ENCODE measurements around the gene RUNDC1.
"Not testable (repeated sequence)": the region's sequence is repeated elsewhere in the genome, so short reads cannot be mapped to it uniquely, and the experiment has no call there.

The RUNDC1 gene

DNA sequence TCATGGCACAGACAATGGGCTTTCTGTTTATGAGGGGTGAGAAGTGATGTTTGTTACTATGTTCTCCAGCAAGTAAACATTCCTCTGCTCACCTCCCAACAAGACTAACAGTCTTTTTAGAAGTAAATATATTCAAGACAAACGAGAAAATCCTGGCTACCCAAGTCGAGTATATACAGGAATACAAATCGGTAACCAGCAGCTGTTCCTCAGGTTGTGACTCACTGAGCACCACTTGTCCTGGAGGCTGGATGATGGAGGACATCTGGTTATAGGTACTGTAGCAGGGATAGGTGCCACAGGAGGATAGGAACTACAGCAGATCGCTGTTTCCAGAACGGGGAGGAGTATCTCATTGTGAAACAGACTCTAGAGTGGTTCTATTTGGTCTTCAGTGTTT lies 12.5 kb downstream of the RUNDC1 start:
- DNase-seq = no peak

DNA sequence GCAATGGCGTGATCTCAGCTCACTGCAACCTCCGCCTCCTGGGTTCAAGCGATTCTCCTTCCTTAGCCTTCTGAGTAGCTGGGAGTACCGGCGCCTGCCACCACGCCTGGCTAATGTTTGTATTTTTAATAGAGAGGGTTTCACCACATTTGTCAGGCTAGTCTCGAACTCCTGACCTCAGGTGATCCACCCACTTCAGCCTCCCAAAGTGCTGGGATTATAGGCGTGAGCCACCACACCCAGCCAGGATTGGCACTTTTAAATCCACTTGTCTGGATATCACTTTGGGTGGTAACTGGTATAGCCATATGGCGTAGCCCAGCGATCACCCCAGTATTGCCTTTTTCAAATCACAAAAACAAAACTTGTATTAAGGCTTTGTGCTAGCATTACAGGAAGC lies 13.5 kb downstream of the RUNDC1 start:
- DNase-seq = not testable (repeated sequence)

DNA sequence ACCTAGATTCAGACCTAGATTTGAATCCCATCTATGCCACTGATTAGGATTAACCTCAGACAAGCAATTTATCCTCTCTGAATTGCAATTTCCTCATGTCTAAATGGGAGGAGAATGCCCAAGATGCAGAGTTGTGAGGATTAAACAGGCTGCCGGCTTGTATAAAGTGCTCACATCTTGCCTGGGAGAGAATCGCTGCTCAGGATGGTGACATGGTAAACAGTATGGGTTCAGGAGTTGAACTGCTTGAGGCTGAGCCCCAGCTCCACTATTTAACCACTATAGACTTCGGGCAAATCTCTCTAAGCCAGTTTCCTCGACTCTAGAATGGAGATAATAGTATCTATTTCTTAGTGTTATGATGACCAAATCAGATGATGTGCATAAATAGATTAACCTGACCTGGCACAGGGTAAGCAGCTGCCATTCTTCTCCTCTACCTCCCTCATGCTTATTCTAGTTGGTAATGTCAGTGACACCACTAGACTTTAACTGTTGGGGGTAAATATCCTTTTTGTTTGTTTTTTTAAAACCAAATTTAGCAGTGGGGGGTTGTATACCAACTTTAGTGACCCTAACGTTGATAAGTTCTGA lies 17.1 kb downstream of the RUNDC1 start:
- DNase-seq = no peak

DNA sequence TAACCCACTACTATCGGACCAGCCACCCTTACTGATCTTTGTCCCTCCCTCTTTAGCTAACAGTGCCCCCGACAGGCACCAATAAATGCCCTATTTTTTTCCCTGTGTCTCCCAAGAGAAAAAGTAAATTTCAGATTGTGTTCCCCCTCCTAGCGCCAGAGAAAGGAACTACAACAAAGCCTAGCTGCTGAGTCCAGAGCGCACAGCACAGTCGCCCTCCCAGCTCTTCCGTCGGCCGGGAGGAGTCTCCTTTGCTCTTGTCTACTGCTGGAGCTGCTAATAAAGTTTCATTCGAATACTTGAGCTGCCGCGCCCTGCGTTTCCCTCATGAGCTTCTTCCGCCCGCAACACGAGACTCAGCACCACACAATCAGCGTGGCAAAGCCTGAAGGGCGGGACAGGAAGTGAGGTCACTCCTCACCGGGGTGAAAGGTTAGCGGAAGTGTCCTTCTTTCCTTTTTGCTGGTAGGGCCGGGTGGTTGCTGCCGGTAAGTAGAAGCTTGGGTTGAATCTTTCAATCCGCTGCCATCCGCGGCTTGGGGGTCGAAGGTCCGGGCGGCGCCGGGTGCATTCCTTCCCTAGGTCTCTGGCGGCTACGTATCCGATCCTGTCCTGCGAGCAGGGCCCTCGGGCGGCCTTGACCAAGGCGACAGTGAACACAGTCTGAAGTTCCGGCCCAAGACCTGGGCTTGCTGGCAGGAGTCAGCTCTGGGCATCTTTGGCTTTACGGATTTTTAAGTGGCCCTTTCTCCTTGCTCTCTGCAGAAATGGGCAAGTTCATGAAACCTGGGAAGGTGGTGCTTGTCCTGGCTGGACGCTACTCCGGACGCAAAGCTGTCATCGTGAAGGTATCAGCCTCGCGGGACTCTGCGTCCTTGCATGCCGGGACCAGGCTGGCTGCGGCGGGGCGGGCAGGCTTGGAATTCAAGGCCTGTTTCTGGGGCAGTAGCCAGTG lies 17.9 kb downstream of the RUNDC1 start, which contains the start of gene RPL27:
TSS of gene RPL27 (plus strand) at position 436 of the 955 bp plus-strand sequence. CDS start at position 768, 332 bp downstream.
- DNase-seq = peak; percentile 100

DNA sequence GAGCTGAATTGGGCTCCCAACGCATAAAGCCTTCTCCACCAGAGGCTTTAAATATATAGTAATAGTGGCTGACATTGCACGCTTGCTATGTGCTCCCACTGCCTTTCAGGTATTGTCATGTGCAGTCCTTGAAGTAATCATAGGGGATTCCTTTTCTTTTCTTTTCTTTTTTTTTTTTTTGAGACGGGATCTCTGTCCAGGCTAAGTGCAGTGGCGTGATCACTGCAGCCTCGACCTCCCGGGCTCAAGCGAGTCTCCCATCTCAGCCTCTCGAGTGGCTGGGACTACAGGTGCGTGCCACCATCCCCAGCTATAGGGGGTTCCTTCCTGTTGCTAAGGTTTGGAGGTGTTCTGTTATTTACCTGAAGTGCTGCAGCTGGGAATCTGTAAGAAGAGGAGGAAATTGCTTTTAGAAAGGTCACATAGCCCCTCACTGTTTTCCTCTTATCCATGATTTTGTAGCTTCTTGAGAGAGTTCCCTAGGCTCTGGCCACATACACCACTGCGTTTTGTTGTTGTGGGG lies 18.7 kb downstream of the RUNDC1 start:
- no peak for DNase-seq

DNA sequence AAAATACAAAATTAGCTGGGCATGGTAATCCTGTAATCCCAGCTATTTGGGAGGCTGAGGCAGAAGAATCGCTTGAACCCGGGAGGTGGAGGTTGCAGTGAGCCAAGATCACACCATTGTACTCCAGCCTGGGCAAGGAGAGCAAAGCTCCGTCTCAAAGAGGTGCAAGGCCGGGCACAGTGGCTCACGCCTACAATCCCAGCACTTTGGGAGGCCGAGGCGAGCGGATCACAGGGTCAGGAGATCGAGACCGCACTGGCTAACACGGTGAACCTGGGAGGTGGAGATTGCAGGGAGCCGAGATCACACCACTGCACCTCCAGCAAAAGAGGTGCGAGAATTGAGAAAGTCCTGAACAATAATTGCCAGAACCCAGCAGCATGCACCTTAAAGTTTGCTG lies 20.5 kb downstream of the RUNDC1 start:
- DNase-seq = not testable (repeated sequence)

DNA sequence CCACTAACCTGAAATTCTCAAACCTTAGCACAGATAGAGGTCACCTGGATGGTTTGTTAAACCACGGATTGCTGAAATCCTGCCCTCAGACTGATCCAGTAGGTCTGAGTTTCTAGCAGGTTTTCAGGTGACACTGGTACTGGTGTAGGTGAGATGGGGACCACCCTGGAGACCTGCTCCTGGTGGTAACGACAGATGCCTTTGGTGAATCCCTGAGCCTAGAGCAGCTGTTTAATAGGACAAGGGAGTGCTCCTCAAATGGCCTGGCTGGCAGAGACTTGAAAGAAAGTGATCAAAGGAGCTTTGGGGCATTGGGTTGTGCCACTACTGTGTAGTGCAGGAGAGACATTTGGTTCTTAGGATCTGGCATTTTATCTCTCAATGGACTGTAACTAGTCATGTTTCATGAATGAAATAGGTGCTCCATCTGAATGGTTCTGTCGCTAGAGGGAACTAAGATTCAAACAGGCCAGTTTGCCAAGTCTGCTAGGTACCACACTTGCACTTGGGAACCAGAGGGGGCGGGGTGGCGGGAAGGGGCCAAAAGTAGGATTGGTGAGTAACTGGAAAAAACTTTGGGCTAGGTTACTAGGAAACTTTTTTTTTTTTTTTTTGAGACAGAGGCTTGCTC lies 23.3 kb downstream of the RUNDC1 start:
- DNase-seq = no peak

DNA sequence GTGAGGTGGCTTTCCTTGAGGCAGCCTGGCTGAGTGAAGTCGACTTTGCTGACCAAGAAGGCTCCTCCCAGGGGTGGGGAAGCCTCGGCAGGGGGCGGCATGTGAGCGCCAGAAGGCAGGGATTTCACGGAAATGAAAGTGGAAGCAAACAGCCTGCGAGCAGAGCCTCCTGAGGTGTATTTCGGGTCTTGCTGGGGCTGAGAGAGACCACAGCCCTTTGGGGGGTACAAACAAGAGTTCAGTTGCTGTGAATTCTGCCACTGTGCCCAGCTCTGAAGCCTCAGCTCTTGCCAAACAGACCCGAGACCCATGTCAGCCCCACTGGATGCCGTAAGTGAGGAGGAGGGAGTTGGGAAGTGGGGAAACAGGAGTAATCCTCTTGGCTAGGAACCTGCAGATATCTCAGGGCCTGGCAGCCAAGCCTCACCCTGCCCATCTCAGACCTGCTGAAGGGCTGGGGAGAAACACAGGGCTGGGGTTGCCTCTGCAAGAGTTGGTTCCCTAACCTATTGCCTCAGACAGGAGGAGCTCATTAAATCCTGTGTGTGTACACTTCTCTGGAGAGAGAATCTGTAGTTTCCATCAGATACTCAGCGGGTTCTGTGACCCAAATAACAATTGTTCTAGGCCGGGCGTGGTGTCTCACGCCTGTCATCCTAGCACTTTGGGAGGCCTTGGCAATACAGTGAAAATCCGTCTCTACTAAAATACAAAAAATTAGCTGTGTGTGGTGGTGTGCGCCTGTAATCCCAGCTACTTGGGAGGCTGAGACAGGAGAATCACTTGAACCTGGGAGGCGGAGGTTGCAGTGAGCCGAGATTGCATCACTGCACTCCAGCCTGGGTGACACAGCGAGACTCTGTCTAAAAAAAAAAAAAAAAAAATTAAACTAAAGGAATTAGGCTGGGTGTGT lies 26.5 kb downstream of the RUNDC1 start, which contains the start of gene IFI35:
TSS of gene IFI35 (plus strand) at position 146 of the 913 bp plus-strand sequence. CDS start at position 310, 164 bp downstream.
- peak; percentile 64 for DNase-seq

DNA sequence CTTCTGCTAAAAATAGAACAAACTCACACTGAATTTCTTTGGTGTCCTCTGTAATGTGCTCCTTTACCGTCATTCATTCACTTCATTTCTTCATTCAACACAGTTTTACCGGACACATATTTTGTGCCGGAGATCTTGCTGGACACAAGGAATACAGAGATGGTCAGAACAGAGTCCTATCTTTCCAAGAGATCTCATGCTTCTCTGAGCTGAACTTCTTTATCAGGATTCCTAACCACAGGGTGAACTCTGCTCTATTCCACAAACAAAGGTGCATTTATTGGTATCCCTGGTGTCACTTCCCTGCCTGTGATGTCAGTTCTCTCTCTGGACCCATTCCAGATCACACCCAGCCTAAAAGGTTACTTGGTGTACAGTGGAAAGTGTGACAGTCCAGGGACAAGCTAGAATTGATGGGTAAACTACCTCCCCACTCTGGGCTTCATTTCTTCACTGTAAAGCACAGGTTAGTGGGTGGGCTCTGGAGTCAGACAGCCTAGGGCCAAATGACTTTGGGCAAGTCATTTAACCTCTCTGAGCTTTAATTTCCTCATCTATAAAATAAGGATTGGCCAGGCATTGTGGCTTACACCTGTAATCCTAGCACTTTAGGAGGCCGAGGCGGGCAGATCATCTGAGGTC lies 30.4 kb downstream of the RUNDC1 start:
- DNase-seq = no peak

DNA sequence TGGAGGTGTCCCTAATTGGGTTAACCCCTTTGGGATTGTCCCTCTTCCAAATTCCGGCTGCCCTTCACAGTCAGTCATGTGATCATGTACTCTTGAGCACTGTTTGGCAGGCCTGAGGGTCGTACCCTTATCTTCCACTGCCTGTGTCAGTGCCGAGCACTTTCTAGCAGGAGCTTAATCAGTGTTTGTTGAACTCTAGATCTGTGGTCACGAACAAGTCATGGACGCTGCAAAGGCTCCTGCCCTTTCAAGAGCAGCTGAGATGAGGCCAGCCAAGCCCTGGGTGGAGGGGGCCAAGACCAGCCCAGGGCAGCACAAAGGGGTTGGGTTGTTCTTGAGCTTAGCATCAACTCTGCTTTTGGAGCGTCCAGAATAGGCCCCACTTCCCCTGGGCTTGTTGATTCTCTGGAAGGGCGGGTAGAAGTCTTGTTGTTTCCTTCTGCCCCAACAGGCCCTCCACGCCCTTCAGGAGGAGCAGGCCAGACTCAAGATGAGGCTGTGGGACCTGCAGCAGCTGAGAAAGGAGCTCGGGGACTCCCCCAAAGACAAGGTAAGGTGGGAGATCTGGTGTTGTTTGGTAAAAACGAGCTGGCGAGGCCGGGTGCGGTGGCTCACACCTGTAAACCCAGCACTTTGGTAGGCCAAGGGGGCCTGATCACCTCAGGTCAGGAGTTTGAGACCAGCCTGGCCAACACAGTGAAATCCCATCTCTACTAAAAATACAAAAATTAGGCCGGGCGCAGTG lies 31.5 kb downstream of the RUNDC1 start:
- no peak for DNase-seq

DNA sequence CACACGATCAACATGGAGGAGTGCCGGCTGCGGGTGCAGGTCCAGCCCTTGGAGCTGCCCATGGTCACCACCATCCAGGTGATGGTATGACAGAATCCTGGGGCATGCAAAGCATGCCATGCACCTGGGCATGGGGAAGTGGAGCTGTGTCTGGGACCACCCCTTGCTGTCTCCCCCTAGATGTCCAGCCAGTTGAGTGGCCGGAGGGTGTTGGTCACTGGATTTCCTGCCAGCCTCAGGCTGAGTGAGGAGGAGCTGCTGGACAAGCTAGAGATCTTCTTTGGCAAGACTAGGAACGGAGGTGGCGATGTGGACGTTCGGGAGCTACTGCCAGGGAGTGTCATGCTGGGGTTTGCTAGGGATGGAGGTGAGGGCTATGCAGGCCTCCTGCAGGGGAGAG lies 32.9 kb downstream of the RUNDC1 start:
- DNase-seq = no peak

DNA sequence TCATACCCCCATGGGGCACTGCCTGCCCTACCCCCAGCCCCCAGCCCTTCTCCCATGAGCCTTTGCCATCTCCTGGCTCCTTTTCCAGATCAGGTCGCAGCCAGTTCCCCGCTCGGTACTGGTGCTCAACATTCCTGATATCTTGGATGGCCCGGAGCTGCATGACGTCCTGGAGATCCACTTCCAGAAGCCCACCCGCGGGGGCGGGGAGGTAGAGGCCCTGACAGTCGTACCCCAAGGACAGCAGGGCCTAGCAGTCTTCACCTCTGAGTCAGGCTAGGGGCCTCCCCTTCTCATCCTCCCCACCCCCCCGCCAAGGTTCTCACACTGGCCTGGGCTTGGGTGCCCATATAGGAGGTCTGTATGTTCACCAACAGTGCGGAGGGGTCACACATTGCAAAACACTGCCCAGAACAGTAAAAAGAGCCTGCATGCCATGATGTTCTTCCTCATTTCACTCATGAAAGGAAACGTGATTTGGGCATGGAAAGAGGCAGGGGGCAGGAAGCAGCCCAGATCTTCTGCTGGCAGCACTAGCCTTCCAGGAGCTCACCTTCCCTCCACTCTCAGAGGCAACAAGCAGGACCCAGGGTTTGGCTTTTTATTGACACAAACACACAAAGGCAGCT lies 33.8 kb downstream of the RUNDC1 start:
- DNase-seq = peak; percentile 66

DNA sequence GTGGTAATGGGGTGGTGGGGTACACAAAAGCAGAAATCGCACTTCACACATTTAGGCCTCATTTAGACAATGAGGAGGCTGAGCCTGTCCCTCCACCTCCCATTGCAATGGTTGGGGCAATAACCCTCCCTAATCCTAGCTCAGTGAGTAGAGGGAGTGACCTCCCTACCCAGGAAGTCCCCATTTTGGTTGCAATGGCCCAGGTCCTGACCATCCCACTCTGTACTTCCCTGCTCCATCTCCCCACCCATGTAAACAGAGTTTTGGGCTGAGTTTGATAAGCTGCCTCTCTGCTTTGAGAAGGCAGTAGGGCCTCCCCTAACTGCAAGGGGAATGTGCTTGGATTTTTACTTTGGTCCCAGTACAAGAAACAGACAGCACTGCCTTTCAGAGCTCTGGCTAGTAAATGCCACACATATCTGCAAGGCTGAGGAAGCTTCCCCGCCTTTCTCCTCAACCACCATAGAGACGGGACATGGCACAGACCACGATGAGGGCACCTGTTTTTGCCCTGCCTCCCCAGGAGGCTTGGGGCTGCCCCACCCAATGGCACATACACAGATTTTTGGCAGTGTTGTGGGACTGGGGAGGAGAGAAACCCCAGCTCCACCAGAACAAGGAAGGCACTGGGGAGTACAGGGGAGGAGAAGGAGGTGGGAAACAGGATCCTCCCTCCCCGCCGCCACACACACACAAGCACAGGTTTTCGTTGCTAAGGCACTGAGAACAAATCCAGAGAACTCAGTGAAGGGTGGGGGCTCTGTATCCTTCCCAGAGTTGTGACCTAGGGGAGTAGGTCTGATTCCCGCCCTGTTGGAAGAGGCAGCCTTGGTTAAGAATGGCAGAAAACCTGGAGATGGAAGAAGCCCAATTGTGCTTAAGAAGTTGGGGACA lies 34.5 kb downstream of the RUNDC1 start:
- DNase-seq = no peak

DNA sequence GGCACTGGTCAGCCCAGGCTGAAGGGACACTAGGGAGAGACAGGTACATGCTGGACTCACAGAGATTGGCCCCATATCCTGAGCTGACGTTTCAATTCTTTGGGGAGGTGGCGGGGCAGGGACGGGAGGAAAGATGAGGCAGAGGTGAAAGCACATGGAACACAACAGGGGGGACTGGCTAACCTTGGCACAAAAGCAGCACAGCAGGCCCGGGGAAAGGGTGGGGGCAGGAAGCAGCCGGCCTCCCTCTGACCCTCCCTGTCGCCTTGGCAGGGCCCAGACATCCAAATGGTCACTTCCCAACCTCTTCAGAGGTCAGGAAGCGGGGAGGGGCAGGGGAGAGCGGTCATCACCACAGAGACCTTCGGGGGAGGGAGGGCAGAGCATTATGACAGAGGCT lies 35.2 kb downstream of the RUNDC1 start:
- DNase-seq = no peak

DNA sequence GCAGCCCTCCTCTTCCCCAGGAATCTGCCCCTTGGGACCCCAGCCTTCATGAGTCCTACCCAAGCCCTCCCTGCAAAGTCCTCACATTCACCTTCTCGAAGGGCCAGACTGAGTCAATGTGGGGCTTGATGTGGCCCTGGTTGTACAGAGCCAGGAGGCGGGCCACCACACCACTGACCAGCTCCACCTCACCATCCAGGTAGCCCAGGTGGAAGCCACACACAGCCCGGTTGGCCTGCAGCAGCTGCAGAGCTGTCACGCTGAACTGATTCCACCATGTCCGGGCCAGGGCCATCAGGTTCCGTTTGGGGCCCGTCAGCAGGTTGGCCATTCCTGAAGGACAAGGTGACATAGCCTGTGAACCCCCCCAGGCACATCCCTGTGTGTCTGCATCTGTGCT lies 35.9 kb downstream of the RUNDC1 start:
- DNase-seq = no peak

DNA sequence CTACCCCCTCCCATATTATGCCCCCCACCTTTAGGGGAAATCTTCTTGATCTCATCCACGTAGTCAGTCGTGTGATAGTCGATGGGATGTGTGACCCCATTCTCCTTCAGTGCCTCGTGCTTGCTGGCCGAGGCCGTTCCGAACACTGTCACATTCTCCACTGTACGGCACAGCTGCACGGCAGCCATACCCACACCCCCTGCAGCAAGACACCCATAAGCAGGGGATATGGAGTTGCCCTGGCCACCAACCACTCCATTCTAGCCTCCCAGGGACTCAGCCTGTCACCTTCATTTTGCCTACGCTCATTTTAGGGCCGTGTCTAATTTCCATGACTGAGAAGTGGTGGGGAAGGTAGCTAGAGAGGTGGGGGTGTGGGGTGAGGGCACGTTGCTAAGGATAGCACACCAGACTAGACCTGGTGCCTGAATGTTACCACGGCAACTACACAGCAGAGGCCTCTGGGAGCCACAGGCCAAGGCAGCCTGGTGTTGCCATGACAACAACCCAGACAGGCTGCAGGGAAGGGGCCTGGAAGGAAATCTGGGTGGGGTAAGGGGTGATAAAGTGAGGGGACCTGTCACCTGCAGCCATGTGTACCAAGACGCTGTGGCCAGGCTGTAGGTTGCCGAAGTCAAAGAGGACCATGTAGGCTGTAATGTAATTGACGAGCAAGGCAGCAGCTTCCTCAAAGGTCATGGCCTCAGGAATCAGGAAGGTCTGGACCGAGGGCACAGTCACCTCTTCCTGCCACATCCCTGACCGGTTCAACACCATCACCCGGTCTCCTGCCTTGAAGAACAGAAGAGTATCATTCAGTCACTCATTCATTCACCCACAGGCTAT lies 37.9 kb downstream of the RUNDC1 start:
- DNase-seq = peak; percentile 63

DNA sequence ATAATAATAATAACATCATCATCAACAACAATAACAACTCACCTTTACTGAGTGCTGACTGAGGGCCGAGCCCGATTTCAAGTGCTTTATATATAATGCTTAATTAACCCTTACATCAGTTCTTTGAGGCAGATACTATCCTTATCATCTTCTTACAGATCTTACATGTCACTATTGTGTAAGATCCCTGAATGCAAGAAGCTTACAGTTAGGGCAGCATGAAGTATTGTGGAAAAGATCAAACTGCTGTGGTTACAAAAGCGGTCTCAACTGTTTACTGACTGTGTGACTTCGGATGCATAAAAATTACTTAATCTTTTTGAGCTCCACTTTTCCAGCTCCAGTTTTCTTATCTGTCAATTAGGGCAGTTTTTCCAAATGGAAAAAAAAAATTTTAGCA lies 38.6 kb downstream of the RUNDC1 start:
- peak; percentile 98 for DNase-seq

DNA sequence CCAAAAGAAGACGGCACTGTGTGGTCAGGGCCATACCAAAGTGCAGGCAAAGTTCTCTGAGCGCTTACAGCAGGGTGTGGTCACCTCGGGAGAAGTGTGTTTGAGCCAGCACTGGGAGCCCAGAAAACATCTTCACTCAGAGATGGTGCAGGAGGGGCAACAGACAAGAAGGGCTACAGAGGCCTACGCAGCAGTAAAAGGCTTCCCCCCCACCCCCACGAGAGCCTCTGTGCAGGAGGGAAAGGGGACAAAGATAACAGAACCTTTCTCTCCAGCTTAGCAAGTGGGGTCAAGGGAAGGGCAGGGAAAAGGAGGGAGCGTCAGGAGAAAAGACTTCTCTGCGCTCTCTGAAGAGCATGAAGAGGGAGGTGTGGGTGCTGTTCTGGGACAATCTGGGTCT lies 39.1 kb downstream of the RUNDC1 start:
- DNase-seq = peak; percentile 66

Data from GF-D8 (cell line).